DND-41 (cell line): ENCODE measurements around the gene RFX5.

Experiments used
- ATAC-seq: fragments of 200-7000 bp; cut with Tn5 transposase; 3 replicates; pipeline ENCODE4 v1.9.1; 2021; ENCODE audit warnings: low read depth; ENCODE audit not compliant: insufficient read depth
- DNase-seq: peaks from one replicate; pipeline ENCODE4 v3.0.0-alpha.2; 2020
- H2AFZ ChIP-seq: 2 replicates; pipeline ENCODE4 v1.6.0; 2012; ENCODE audit warnings: low read depth, low read length
- H3K27ac ChIP-seq: 2 replicates; pipeline ENCODE4 v1.5.1; 2012; ENCODE audit warnings: low read length, inconsistent platforms
- H3K27me3 ChIP-seq: fragments of 200-600 bp; sonication (generic); 2 replicates; pipeline ENCODE4 v1.6.0; 2012; ENCODE audit warnings: low read length, mild to moderate bottlenecking, inconsistent platforms; ENCODE audit not compliant: insufficient read depth, poor library complexity
- H3K36me3 ChIP-seq: 2 replicates; pipeline ENCODE4 v1.5.1; 2012; ENCODE audit warnings: low read length, inconsistent platforms; ENCODE audit not compliant: insufficient read depth
- H3K4me1 ChIP-seq: 2 replicates; pipeline ENCODE4 v1.5.1; 2012; ENCODE audit warnings: mild to moderate bottlenecking, low read length; ENCODE audit not compliant: insufficient read depth
- H3K4me2 ChIP-seq: 2 replicates; pipeline ENCODE4 v1.6.0; 2012; ENCODE audit warnings: mild to moderate bottlenecking, moderate library complexity, low read length, inconsistent platforms; ENCODE audit not compliant: insufficient read depth
- H3K4me3 ChIP-seq, 2 experiments: fragments of 200-600 bp in 1 of 2; shearing (Covaris generic) in 1 of 2; 2 replicates each; pipeline ENCODE4 v1.5.1; 2012 to 2016; ENCODE audit warnings: inconsistent platforms in 2 of 2, low read length in 2 of 2, mild to moderate bottlenecking in 2 of 2, low read depth in 1 of 2, moderate library complexity in 1 of 2
- H3K79me2 ChIP-seq: 2 replicates; pipeline ENCODE4 v1.6.0; 2012; ENCODE audit warnings: low read length, inconsistent platforms; ENCODE audit not compliant: insufficient read depth
- H3K9ac ChIP-seq: 2 replicates; pipeline ENCODE4 v1.6.0; 2012; ENCODE audit warnings: low read depth, mild to moderate bottlenecking, inconsistent platforms, low read length, moderate library complexity
- H3K9me3 ChIP-seq: 2 replicates; pipeline ENCODE4 v1.5.1; 2012; ENCODE audit warnings: low read length, moderate library complexity, mild to moderate bottlenecking, inconsistent platforms; ENCODE audit not compliant: insufficient read depth, severe bottlenecking
- H4K20me1 ChIP-seq: 2 replicates; pipeline ENCODE4 v1.6.0; 2012; ENCODE audit warnings: low read length; ENCODE audit not compliant: insufficient read depth
- EZH2 ChIP-seq: IDR thresholded peaks from 3 replicates; pipeline ENCODE4 v1.6.1; 2012; ENCODE audit warnings: borderline replicate concordance, low read depth, mild to moderate bottlenecking, moderate library complexity, low read length, inconsistent platforms; ENCODE audit not compliant: severe bottlenecking
- TF ChIP-seq, protein P1 (sequence below): IDR thresholded peaks from 2 replicates; pipeline ENCODE4 v1.5.1; 2012; ENCODE audit warnings: borderline replicate concordance, low read length, moderate library complexity, mild to moderate bottlenecking; ENCODE audit not compliant: poor library complexity, severe bottlenecking; ENCODE audit errors: extremely low read depth

RFX5 gene

DNA sequence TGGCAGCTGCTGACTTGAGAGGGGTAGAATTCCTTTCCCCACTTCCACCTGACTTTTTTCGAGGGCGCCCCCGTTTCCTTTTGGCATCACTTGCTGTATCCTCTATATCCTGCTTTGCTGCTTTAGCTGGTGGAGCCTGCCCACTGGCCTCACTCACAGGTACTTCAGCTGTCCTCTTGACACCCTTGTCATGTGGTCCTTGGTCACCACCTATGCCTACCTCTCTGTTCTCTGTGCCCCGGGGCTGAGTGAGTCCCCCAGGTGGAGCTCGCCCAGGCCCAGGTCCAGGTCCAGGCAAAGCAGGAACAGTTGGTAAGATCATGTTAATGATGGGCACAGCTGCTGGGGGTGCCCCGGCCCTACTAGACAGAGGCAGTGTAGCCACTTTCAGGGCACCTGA, 4.5 kb downstream of the RFX5 start:
- no peak for TF ChIP-seq EZH2
- TF ChIP-seq, protein P1, sequence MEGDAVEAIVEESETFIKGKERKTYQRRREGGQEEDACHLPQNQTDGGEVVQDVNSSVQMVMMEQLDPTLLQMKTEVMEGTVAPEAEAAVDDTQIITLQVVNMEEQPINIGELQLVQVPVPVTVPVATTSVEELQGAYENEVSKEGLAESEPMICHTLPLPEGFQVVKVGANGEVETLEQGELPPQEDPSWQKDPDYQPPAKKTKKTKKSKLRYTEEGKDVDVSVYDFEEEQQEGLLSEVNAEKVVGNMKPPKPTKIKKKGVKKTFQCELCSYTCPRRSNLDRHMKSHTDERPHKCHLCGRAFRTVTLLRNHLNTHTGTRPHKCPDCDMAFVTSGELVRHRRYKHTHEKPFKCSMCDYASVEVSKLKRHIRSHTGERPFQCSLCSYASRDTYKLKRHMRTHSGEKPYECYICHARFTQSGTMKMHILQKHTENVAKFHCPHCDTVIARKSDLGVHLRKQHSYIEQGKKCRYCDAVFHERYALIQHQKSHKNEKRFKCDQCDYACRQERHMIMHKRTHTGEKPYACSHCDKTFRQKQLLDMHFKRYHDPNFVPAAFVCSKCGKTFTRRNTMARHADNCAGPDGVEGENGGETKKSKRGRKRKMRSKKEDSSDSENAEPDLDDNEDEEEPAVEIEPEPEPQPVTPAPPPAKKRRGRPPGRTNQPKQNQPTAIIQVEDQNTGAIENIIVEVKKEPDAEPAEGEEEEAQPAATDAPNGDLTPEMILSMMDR: no peak
- DNase-seq (no peak), ATAC-seq (no peak)
- H3K27ac ChIP-seq: no peak overlapping the region
- H2AFZ ChIP-seq: no peak overlapping the region
- no peaks in the 10 kb centered on the region for H3K9me3 ChIP-seq
- H4K20me1 ChIP-seq: 0 out of 2 replicates have a peak, but pooled peaks cover 3% of the 10 kb centered on the region
- no peak overlapping the region for H3K4me2 ChIP-seq
- H3K27me3 ChIP-seq: no peaks in the 10 kb centered on the region
- H3K36me3 ChIP-seq: peaks cover 44% of the 10 kb centered on the region
- no peak overlapping the region for H3K4me3 ChIP-seq
- H3K4me1 ChIP-seq: peaks cover 29% of the 10 kb centered on the region
- H3K9ac ChIP-seq: no peak overlapping the region
- H3K79me2 ChIP-seq: peaks cover 16% of the 10 kb centered on the region

DNA sequence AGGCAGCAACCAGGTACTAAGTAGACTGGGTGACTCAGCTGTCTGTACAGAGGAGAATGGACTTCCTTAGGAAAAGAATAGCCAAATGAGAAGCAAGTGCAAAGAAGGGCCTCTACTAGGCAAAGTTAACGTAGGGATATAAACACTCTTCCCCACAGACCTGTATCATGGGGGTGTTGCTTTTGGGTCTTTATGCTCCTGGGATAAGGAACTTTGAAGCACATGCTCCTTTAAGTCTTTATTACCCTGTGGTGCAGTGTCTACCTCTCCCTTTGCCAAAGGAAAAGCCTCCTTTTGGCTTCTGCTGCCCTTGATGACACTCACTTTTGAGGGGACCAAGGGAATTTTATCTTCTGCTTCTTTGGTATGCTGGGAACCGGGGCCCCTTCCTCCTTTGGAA, 5.0 kb downstream of the RFX5 start:
- no peaks in the 10 kb centered on the region for H3K9me3 ChIP-seq
- TF ChIP-seq, protein P1: no peak
- TF ChIP-seq EZH2: no peak
- H3K36me3 ChIP-seq: peaks cover 44% of the 10 kb centered on the region
- H4K20me1 ChIP-seq: 0 out of 2 replicates have a peak, but pooled peaks cover 3% of the 10 kb centered on the region
- ATAC-seq (no peak), DNase-seq (no peak)
- H3K4me1 ChIP-seq: peaks cover 27% of the 10 kb centered on the region
- H3K4me3 ChIP-seq: no peak overlapping the region
- peaks cover 16% of the 10 kb centered on the region for H3K79me2 ChIP-seq
- no peak overlapping the region for H3K27ac ChIP-seq
- H2AFZ ChIP-seq: no peak overlapping the region
- no peak overlapping the region for H3K9ac ChIP-seq
- H3K27me3 ChIP-seq: no peaks in the 10 kb centered on the region
- no peak overlapping the region for H3K4me2 ChIP-seq

DNA sequence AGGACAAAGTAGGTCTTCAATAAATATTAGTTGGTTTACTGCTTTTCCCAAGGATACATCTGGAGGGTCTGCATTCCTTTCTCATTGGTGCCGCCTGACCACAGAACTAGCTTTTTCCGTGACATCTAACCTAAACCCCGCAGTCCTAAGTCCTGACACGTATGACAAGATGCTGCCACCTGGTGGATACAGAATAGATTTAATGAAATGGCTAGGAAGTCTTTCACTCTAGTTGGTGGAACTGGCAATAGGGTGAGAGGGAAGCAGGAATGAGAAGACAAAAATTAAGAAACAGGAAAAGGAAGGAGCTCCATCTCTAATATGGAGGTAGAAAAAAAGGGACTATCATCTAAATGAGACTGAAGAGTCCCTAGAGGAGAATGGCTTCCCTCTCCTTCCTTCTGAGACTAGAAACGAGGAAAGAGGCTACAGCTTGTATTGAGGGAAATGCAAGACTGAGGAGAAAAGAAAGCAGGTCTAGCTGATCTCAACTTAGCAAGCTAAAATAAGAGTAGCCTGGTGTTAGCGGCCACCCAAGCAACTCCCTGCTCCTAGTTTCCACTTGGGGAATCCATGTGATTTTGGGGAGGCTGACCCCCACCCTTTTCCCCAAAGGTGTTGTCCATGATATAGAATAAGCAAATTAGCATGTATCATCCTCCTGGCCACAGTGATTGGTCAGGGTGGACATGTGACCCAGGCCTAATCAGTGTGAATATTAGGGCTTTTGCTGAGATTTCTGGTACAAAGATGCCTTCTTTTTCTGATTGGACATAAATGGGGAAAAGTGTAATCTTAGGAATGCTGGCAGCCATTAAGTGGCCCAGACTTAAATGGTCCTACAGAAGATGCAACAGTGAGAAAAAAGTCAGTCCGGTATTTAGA, 5.9 kb downstream of the RFX5 start:
- Histone ChIP-seq H3K4me1 (peaks cover 23% of the 10 kb centered on the region), H3K27ac (no peak overlapping the region), H3K27me3 (no peaks in the 10 kb centered on the region), H3K4me2 (no peak overlapping the region), H3K36me3 (peaks cover 44% of the 10 kb centered on the region), H3K9ac (no peak overlapping the region), H3K79me2 (peaks cover 10% of the 10 kb centered on the region), H4K20me1 (0 out of 2 replicates have a peak, but pooled peaks cover 3% of the 10 kb centered on the region), H2AFZ (no peak overlapping the region), H3K9me3 (no peaks in the 10 kb centered on the region), H3K4me3 (no peak overlapping the region)
- peak; percentile 56 for DNase-seq
- ATAC-seq: peak; percentile 93
- TF ChIP-seq, protein P1: peak; percentile 86
- TF ChIP-seq EZH2: no peak
